Stomach (tissue), 4 donors: ENCODE measurements around the gene IKBKG.
"Not testable (repeated sequence)": the region's sequence is repeated elsewhere in the genome, so short reads cannot be mapped to it uniquely, and the experiment has no call there.

ENCODE experiments used
- CTCF ChIP-seq, 7 experiments: fragments of 450-650 bp in 4 of 7; fragments of 200-600 bp in 3 of 7; sonication (generic) in 3 of 7; IDR thresholded peaks; one replicate each; pipeline ENCODE4 v1.5.1; 2016 to 2019; ENCODE audit warnings: antibody characterized with exemption in 7 of 7, control low read depth in 2 of 7, mild to moderate bottlenecking in 1 of 7
- EP300 ChIP-seq: sonication (generic); formaldehyde crosslinking; IDR thresholded peaks from one replicate; pipeline ENCODE4 v1.6.1; 2017; ENCODE audit warnings: antibody characterized with exemption
- POLR2A ChIP-seq, 4 donors: fragments of 450-650 bp; IDR thresholded peaks; one replicate each; pipeline ENCODE4 v1.6.1; 2016; ENCODE audit warnings: antibody characterized with exemption in 4 of 4, control low read depth in 2 of 4, mild to moderate bottlenecking in 1 of 4, moderate library complexity in 1 of 4
- POLR2AphosphoS5 ChIP-seq, 3 donors: sonication (generic); formaldehyde crosslinking; IDR thresholded peaks; one replicate each; pipeline ENCODE4 v1.6.1; 2016; ENCODE audit warnings: antibody characterized with exemption in 3 of 3

GRCh38 chrX:154608823-154609222 lies 61.4 kb downstream of the IKBKG start:
- not testable (repeated sequence) for TF ChIP-seq EP300; CTCF (IDR thresholded peaks at IDR 0.05); POLR2A (IDR thresholded peaks at IDR 0.05); POLR2AphosphoS5 (IDR thresholded peaks at IDR 0.05)
